Endodermal cell (in vitro differentiated cells): Measurements from ENCODE around the gene GHRH. TPM values are rescaled to one million over a fixed set of nuclear protein-coding genes. Genes with fewer than 3 reads are reported as not detected.

ENCODE experiments used
- DNase-seq: peaks from one replicate; pipeline ENCODE4 v3.0.0-alpha.2; 2017
- H3K27ac ChIP-seq: 2 replicates; pipeline ENCODE4 v1.5.1; 2013; ENCODE audit warnings: mild to moderate bottlenecking, low read depth, low read length, moderate library complexity
- H3K27me3 ChIP-seq: 2 replicates; pipeline ENCODE4 v1.6.1; 2013; ENCODE audit warnings: mild to moderate bottlenecking, low read length, moderate library complexity; ENCODE audit not compliant: insufficient read depth, control insufficient read depth, poor library complexity, severe bottlenecking
- H3K36me3 ChIP-seq: 2 replicates; pipeline ENCODE4 v1.7.0; 2013; ENCODE audit warnings: mild to moderate bottlenecking, low read length, moderate library complexity; ENCODE audit not compliant: control insufficient read depth, insufficient read depth
- H3K4me1 ChIP-seq: one replicate; pipeline ENCODE4 v1.7.0; 2013; ENCODE audit warnings: low read length; ENCODE audit not compliant: control insufficient read depth, insufficient read depth
- H3K4me3 ChIP-seq: 2 replicates; pipeline ENCODE4 v1.5.1; 2013; ENCODE audit warnings: mild to moderate bottlenecking, low read length, moderate library complexity
- H3K9ac ChIP-seq: 2 replicates; pipeline ENCODE4 v1.6.1; 2013; ENCODE audit warnings: mild to moderate bottlenecking, low read length, moderate library complexity; ENCODE audit not compliant: poor library complexity, severe bottlenecking; ENCODE audit errors: extremely low read depth
- H3K9me3 ChIP-seq: 2 replicates; pipeline ENCODE4 v1.6.1; 2013; ENCODE audit warnings: mild to moderate bottlenecking, low read length, moderate library complexity; ENCODE audit not compliant: control insufficient read depth
- H3K27ac Mint-ChIP-seq: 2 replicates; pipeline ENCODE4 v1.8.0; 2020; ENCODE audit warnings: mixed read lengths
- H3K27me3 Mint-ChIP-seq: 2 replicates; pipeline ENCODE4 v1.8.0; 2021; ENCODE audit warnings: mild to moderate bottlenecking, mixed read lengths; ENCODE audit not compliant: insufficient read depth
- H3K36me3 Mint-ChIP-seq: 2 replicates; pipeline ENCODE4 v1.8.0; 2020; ENCODE audit warnings: low read depth, mixed read lengths
- H3K4me1 Mint-ChIP-seq: 2 replicates; pipeline ENCODE4 v1.8.0; 2020; ENCODE audit warnings: mixed read lengths
- H3K4me3 Mint-ChIP-seq: 2 replicates; pipeline ENCODE4 v1.8.0; 2020; ENCODE audit warnings: mild to moderate bottlenecking, moderate library complexity, mixed read lengths
- H3K9me3 Mint-ChIP-seq: 2 replicates; pipeline ENCODE4 v1.8.0; 2020; ENCODE audit warnings: mild to moderate bottlenecking, mixed read lengths
- WGBS, 2 experiments: methylation state at CpG; one replicate each; pipeline versions ENCODE4 v1.1.5 to v1.1.7; 2013; ENCODE audit warnings: missing lambda C conversion rate in 2 of 2, mixed read lengths in 1 of 2; ENCODE audit not compliant: insufficient coverage in 1 of 2, insufficient read length in 1 of 2; 5-methylcytosine and 5-hydroxymethylcytosine counted together
- total RNA-seq, 2 donors: library from RNA; stranded (reverse); fragmentation: NEBNext Ultra II Directional in 1 of 2; extraction: Animal tissue kit (Norgen Biotek cat#: 25700) in 1 of 2; gene quantifications; 2 replicates in 1 of 2; 3 replicates in 1 of 2; pipeline ENCODE4 v1.2.1, GENCODE V29; 2021
- TF ChIP-seq, protein P1 (sequence below): fragments of 200-600 bp; sonication (generic); conservative IDR thresholded peaks from 2 replicates; pipeline ENCODE4 v1.5.0; 2021; ENCODE audit warnings: antibody characterized with exemption, mild to moderate bottlenecking

Gene GHRH
- total RNA-seq, 2 donors from 2014 or later: not detected

DNA sequence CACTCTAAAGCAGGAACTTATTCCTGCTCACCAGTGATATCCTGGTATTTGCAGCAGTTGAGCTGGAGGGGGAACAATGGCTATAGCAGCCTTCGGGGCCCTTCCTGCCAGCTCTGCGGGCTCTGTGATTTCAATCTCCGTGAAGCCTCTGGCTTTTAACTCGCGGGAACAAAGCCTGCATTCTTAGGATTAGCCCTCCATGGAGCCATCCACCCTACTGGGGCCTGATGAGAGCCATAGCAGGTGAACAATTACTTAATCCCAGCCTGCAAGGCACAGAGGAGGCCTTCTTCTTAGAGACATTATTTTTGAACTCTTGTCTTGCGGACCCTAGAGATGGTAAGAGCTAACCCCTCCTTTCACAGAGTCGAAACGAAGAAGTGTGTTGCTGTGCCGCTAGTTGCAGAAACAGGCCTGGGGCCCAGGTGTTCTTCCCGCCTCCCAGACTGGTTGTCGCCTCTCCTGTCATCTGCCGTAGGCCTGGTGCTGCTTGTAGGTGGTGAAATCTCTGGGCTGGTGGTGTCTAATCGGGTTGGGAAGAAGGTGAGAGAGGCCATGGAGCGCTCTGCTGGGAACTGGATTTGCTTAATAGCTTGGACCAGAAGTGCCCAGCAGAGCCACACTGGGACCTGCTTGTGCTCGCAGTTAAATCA, 9.7 kb downstream of the GHRH start:
- 47 to 58% methylated on average over 10 to 15 of the region's 15 CpGs for WGBS, 2 experiments
- Mint-ChIP-seq H3K9me3 (peaks cover 9% of the 10 kb centered on the region), H3K36me3 (no peaks in the 10 kb centered on the region), H3K27ac (peak overlapping the region; percentile 49), H3K27me3 (no peaks in the 10 kb centered on the region), H3K4me3 (no peak overlapping the region), H3K4me1 (peaks cover 18% of the 10 kb centered on the region)
- peak overlapping the region; percentile 90 for H3K27ac ChIP-seq
- peak overlapping the region; percentile 45 for H3K9ac ChIP-seq
- H3K27me3 ChIP-seq: no peaks in the 10 kb centered on the region
- no peaks in the 10 kb centered on the region for H3K9me3 ChIP-seq
- peak; percentile 85 for DNase-seq
- H3K4me1 ChIP-seq: peaks cover 16% of the 10 kb centered on the region
- TF ChIP-seq, protein P1, sequence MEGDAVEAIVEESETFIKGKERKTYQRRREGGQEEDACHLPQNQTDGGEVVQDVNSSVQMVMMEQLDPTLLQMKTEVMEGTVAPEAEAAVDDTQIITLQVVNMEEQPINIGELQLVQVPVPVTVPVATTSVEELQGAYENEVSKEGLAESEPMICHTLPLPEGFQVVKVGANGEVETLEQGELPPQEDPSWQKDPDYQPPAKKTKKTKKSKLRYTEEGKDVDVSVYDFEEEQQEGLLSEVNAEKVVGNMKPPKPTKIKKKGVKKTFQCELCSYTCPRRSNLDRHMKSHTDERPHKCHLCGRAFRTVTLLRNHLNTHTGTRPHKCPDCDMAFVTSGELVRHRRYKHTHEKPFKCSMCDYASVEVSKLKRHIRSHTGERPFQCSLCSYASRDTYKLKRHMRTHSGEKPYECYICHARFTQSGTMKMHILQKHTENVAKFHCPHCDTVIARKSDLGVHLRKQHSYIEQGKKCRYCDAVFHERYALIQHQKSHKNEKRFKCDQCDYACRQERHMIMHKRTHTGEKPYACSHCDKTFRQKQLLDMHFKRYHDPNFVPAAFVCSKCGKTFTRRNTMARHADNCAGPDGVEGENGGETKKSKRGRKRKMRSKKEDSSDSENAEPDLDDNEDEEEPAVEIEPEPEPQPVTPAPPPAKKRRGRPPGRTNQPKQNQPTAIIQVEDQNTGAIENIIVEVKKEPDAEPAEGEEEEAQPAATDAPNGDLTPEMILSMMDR: no peak
- no peaks in the 10 kb centered on the region for H3K36me3 ChIP-seq
- H3K4me3 ChIP-seq: no peak overlapping the region

DNA sequence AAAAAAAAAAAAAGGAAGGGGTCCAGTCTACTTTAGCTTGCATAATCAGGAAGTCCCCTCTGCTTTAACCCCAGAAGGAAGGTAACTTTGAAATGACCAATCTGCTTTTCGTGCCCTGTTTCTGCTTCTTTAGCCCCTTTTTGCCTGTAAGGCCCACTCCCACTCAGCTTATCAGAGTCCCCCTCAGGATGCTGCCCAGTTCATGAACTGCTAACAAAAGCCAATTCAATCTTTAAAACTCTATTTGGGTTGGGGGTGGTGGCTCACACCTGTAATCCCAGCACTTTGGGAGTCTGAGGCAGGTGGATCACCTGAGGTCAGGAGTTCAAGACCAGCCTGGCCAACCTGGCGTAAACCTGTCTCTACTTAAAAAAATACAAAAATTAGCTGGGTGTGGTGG, 12.3 kb downstream of the GHRH start:
- TF ChIP-seq, protein P1: no peak
- Histone ChIP-seq H3K4me1 (peaks cover 19% of the 10 kb centered on the region), H3K9ac (no peak overlapping the region), H3K27ac (no peak overlapping the region), H3K4me3 (no peak overlapping the region), H3K27me3 (no peaks in the 10 kb centered on the region), H3K9me3 (no peaks in the 10 kb centered on the region), H3K36me3 (peaks cover 7% of the 10 kb centered on the region)
- no peak for DNase-seq
- no peaks in the 10 kb centered on the region for H3K36me3 Mint-ChIP-seq
- WGBS, 2 experiments: 83 to 97% methylated on average over 1 to 2 of the region's 2 CpGs
- H3K27me3 Mint-ChIP-seq: no peaks in the 10 kb centered on the region
- no peak overlapping the region for H3K4me3 Mint-ChIP-seq
- peaks cover 32% of the 10 kb centered on the region for H3K4me1 Mint-ChIP-seq
- H3K27ac Mint-ChIP-seq: no peak overlapping the region
- peaks cover 6% of the 10 kb centered on the region for H3K9me3 Mint-ChIP-seq

DNA sequence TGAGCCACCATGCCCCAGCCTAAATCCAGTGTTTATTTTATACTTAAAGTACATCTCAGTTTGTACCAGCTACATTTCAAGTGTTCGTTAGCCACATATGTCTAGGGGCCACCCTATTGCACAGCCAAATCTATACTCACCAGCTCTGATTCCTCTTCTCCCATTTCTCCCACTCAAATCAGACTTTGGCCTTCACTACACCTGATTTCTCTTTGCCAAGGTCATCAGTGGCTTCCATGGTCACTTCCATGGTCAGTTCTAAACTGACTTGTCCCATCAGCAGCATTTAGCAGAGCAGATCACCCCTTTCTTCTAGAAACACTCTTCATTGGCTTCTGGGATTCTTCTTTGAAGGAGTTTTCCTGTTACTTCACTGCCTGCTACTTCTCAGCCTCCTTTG, 14.1 kb downstream of the GHRH start:
- Mint-ChIP-seq H3K27ac (no peak overlapping the region), H3K27me3 (no peaks in the 10 kb centered on the region), H3K9me3 (peaks cover 2% of the 10 kb centered on the region), H3K4me3 (no peak overlapping the region), H3K4me1 (peaks cover 33% of the 10 kb centered on the region), H3K36me3 (peaks cover 17% of the 10 kb centered on the region)
- no peaks in the 10 kb centered on the region for H3K27me3 ChIP-seq
- no peak overlapping the region for H3K27ac ChIP-seq
- no peak overlapping the region for H3K4me3 ChIP-seq
- H3K4me1 ChIP-seq: peaks cover 19% of the 10 kb centered on the region
- WGBS, 2 experiments: 100% methylated on average over 1 of the region's 1 CpG
- no peak for DNase-seq
- H3K36me3 ChIP-seq: peaks cover 21% of the 10 kb centered on the region
- no peaks in the 10 kb centered on the region for H3K9me3 ChIP-seq
- H3K9ac ChIP-seq: no peak overlapping the region
- TF ChIP-seq, protein P1: no peak
